Tibial nerve (tissue), 4 donors: Measurements from ENCODE around the gene RND2. TPM values are rescaled to one million over a fixed set of nuclear protein-coding genes. Genes with fewer than 3 reads are reported as not detected.
"Not testable (repeated sequence)": the region's sequence is repeated elsewhere in the genome, so short reads cannot be mapped to it uniquely, and the experiment has no call there.

ENCODE experiments used
- DNase-seq, 2 donors: peaks; one replicate each; pipeline ENCODE4 v3.0.0-alpha.2; 2019; ENCODE audit warnings: low spot score in 2 of 2
- H3K27ac ChIP-seq, 4 donors: fragments of 200-600 bp; sonication (generic) in 3 of 4; one replicate each; pipeline ENCODE4 v1.5.1; 2017 to 2019; ENCODE audit warnings: mild to moderate bottlenecking in 1 of 4
- H3K27me3 ChIP-seq, 2 donors: fragments of 200-600 bp; sonication (generic) in 1 of 2; one replicate each; pipeline versions ENCODE4 v1.5.1 to v1.6.0; 2017 to 2019
- H3K36me3 ChIP-seq, 3 donors: fragments of 200-600 bp; sonication (generic); one replicate each; pipeline ENCODE4 v1.5.1; 2018 to 2019
- H3K4me1 ChIP-seq, 4 donors: fragments of 200-600 bp; sonication (generic) in 3 of 4; one replicate each; pipeline ENCODE4 v1.5.1; 2017 to 2019
- H3K4me3 ChIP-seq, 4 donors: fragments of 200-600 bp; sonication (generic) in 3 of 4; one replicate each; pipeline ENCODE4 v1.5.1; 2017 to 2019; ENCODE audit warnings: mild to moderate bottlenecking in 1 of 4, moderate library complexity in 1 of 4
- H3K9me3 ChIP-seq, 4 donors: fragments of 200-600 bp; sonication (generic) in 3 of 4; one replicate each; pipeline ENCODE4 v1.5.1; 2017 to 2019
- CTCF ChIP-seq, 5 experiments: fragments of 200-600 bp in 3 of 5; fragments of 450-650 bp in 2 of 5; sonication (generic) in 3 of 5; IDR thresholded peaks; one replicate each; pipeline ENCODE4 v1.5.1; 2016 to 2019; ENCODE audit warnings: antibody characterized with exemption in 5 of 5, mild to moderate bottlenecking in 3 of 5, moderate library complexity in 2 of 5
- EP300 ChIP-seq, 2 donors: sonication (generic); formaldehyde crosslinking; IDR thresholded peaks; one replicate each; pipeline ENCODE4 v1.6.1; 2017; ENCODE audit warnings: antibody characterized with exemption in 2 of 2, mild to moderate bottlenecking in 1 of 2
- POLR2A ChIP-seq, 2 donors: fragments of 450-650 bp; IDR thresholded peaks; one replicate each; pipeline ENCODE4 v1.6.1; 2017; ENCODE audit warnings: antibody characterized with exemption in 2 of 2, mild to moderate bottlenecking in 2 of 2, moderate library complexity in 2 of 2
- WGBS, 2 donors: methylation state at CpG; one replicate each; pipeline ENCODE4 v1.1.5; 2018; 5-methylcytosine and 5-hydroxymethylcytosine counted together
- total RNA-seq, 4 donors: library from RNA; depleted of rRNA; stranded (reverse); fragments of >200 nt; gene quantifications; one replicate each; pipeline ENCODE4 v1.1.0, GENCODE V29; 2016

RND2 gene
- total RNA-seq = 1 to 10 TPM in 3 of 4 donors, under 1 TPM in 1; 0.59 to 2.6 (median 1.9) TPM

GRCh38 chr17:43024407-43025289 is at the start of gene RND2:
RND2 (plus strand) TSS chr17:43025231; CDS start chr17:43025348, 117 bp downstream.
- no peaks in the 10 kb centered on the region for H3K36me3 ChIP-seq
- DNase-seq = peak; percentile 78 to 87
- H3K9me3 ChIP-seq = no peaks in the 10 kb centered on the region
- TF ChIP-seq EP300 (IDR thresholded peaks at IDR 0.05) (peak in 1 of 2 donors; percentile 69), POLR2A (IDR thresholded peaks at IDR 0.05) (peak; percentile 39 to 70), CTCF (IDR thresholded peaks at IDR 0.05) (peak; percentile 56 to 89 (median 80))
- peak within 1 kb of the TSS; percentile 78 to 92 (median 85) for H3K27ac ChIP-seq
- peak within 1 kb of the TSS; percentile 39 to 70 (median 54) for H3K4me3 ChIP-seq
- H3K4me1 ChIP-seq = peaks cover 0 to 34% (median 16%) of the 10 kb centered on the region in 4 donors
- H3K27me3 ChIP-seq = no peaks in the 10 kb centered on the region
- WGBS, 2 donors = 0 to 1% methylated on average over 28 to 34 of the region's 61 CpGs

GRCh38 chr17:42975265-42975664 is 49.8 kb upstream of the RND2 start:
- H3K27me3 ChIP-seq = no peaks in the 10 kb centered on the region
- no peaks in the 10 kb centered on the region for H3K9me3 ChIP-seq
- no peak overlapping the region for H3K4me3 ChIP-seq
- TF ChIP-seq POLR2A (IDR thresholded peaks at IDR 0.05) (no peak), CTCF (IDR thresholded peaks at IDR 0.05) (no peak), EP300 (IDR thresholded peaks at IDR 0.05) (no peak)
- no peak overlapping the region for H3K27ac ChIP-seq
- peaks cover 0 to 10% (median 3%) of the 10 kb centered on the region in 4 donors for H3K4me1 ChIP-seq
- H3K36me3 ChIP-seq = no peaks in the 10 kb centered on the region
- 45 to 46% methylated on average over 2 of the region's 2 CpGs for WGBS, 2 donors
- DNase-seq = no peak

- not testable (repeated sequence) for DNase-seq, H3K36me3 ChIP-seq, H3K4me1 ChIP-seq, H3K27me3 ChIP-seq, H3K4me3 ChIP-seq, H3K27ac ChIP-seq, H3K9me3 ChIP-seq
- 85 to 90% methylated on average over 16 of the region's 16 CpGs for WGBS, 2 donors
Measured at GRCh38 chr17:42975701-42976100, 49.3 kb upstream of the RND2 start.

GRCh38 chr17:42979511-42980273 is 45.3 kb upstream of the RND2 start, which contains the start of gene PTGES3L:
PTGES3L (minus strand) TSS chr17:42980080; CDS start chr17:42980053, 27 bp downstream.
- TF ChIP-seq EP300 (IDR thresholded peaks at IDR 0.05) = no peak
- no peak for TF ChIP-seq CTCF (IDR thresholded peaks at IDR 0.05)
- no peak for TF ChIP-seq POLR2A (IDR thresholded peaks at IDR 0.05)
- no peak for DNase-seq
- WGBS, 2 donors = 36 to 38% methylated on average over 21 of the region's 21 CpGs
- Histone ChIP-seq H3K27me3 (no peaks in the 10 kb centered on the region), H3K27ac (peak within 1 kb of the TSS; percentile 2 to 86 (median 79)), H3K4me3 (peak within 1 kb of the TSS; percentile 58 to 92 (median 82)), H3K9me3 (no peaks in the 10 kb centered on the region), H3K36me3 (no peaks in the 10 kb centered on the region), H3K4me1 (peaks cover 0 to 25% (median 17%) of the 10 kb centered on the region in 4 donors)

GRCh38 chr17:42980274-42980765 is 44.7 kb upstream of the RND2 start, which contains the start of gene RUNDC1:
RUNDC1 (plus strand) TSS chr17:42980565; CDS start chr17:42980577, 12 bp downstream.
- H3K36me3 ChIP-seq = peaks cover 0 to 5% (median 0%) of the 10 kb centered on the region in 3 donors
- H3K4me3 ChIP-seq = peak within 1 kb of the TSS; percentile 58 to 92 (median 82)
- peak within 1 kb of the TSS; percentile 2 to 86 (median 79) for H3K27ac ChIP-seq
- peak; percentile 86 to 90 for DNase-seq
- H3K4me1 ChIP-seq = peaks cover 0 to 25% (median 17%) of the 10 kb centered on the region in 4 donors
- no peaks in the 10 kb centered on the region for H3K9me3 ChIP-seq
- peak in 1 of 5 experiments; percentile 23 for TF ChIP-seq CTCF (IDR thresholded peaks at IDR 0.05)
- TF ChIP-seq POLR2A (IDR thresholded peaks at IDR 0.05) = peak in 1 of 2 donors; percentile 42
- TF ChIP-seq EP300 (IDR thresholded peaks at IDR 0.05) = peak; percentile 44 to 71
- H3K27me3 ChIP-seq = no peaks in the 10 kb centered on the region
- WGBS, 2 donors = 0 to 1% methylated on average over 22 to 39 of the region's 39 CpGs
